GM15510 (cell line): ENCODE results near the gene SUMF2.

Experiments used
- POLR2A ChIP-seq: IDR thresholded peaks from 3 replicates; pipeline ENCODE4 v1.6.1; 2011; ENCODE audit warnings: borderline replicate concordance; ENCODE audit not compliant: insufficient read length; ENCODE audit errors: extremely low read depth

The SUMF2 gene

DNA sequence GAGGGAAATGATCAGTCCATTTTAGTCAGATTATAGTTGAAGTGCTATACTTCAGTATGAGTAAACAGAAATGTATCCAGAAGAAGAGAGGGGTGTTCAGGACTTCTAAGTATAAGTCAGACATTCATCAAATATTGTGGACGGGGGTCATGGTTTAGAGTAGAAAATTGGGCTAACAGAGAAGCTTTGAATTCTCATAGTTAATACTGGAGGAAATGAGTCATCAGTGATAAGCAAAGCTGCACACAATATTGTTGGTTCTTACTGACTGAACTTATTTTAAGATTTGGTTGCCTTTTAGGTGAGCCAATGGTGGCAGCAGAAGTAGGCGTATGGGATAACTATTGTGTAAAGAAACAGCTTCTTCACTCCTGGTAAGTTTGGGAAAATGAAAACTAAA is 1.7 kb upstream of the SUMF2 start:
- no peak for TF ChIP-seq POLR2A

DNA sequence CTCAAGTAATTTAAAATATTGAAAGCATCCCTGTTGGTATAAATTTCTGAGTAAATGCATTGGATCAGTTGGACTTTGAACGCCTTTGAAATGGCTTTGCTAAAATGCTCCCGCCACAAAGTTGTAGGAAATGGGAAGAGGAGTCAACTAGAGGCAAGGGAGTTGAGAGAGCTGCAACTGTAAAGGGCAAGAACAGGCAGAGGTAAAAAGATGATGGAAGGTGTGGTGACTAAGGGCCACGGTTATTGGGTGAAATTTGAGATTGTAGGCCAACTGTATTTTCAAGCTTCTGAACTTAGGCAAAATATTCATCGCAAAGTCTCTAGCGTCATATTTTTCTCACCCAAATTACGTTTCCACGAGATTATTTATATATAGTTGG is 595 bp upstream of the SUMF2 start:
- no peak for TF ChIP-seq POLR2A

DNA sequence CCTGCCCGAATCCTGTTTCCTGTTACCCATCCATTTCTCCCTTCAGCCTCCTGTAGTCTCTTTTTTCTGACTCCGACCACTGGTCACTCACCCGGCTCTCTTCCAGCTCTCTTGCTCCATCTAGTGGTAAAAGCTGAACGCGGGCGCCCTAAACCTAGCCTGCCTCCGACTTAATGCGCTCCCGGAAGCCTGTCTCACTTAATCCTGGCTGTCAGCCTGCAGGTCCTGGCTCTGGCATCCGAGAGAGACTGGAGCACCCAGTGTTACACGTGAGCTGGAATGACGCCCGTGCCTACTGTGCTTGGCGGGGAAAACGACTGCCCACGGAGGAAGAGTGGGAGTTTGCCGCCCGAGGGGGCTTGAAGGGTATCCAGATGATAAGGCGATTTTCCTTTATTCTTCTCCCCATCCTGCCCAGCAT is 10.3 kb downstream of the SUMF2 start:
- no peak for TF ChIP-seq POLR2A

DNA sequence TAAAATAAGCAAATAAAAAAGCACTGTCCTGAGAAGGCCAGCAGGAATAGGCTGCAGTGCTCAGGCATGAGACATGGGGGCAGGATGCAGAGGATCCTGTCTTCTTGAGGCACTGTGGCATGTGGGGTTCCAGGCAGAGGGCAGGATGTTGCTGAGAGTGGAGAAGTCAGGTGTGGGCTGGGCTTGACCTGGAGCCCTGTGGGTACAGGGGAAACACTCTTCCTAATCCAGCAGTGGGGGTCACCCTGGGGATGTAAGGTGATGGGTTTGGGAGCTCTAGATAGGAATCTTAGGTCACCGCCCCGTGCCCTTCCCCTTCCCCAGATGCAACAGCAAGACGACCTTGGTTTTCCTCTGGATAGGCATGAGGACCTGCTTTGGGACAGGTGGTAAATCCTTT is 13.6 kb downstream of the SUMF2 start:
- no peak for TF ChIP-seq POLR2A

DNA sequence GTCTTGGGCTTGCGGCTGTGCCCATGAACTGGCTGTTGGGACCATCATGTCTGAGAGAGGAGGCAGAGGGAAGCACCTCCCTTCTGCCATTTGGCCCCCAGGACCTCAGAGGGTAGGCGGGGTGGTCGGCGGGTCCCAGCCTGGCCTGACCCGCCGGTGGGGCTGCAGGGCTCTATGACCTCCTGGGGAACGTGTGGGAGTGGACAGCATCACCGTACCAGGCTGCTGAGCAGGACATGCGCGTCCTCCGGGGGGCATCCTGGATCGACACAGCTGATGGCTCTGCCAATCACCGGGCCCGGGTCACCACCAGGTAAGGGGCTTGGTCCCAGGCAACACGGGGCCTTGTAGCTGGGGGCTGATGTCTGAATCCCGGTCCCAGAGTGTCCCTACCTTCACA is 14.1 kb downstream of the SUMF2 start:
- no peak for TF ChIP-seq POLR2A

DNA sequence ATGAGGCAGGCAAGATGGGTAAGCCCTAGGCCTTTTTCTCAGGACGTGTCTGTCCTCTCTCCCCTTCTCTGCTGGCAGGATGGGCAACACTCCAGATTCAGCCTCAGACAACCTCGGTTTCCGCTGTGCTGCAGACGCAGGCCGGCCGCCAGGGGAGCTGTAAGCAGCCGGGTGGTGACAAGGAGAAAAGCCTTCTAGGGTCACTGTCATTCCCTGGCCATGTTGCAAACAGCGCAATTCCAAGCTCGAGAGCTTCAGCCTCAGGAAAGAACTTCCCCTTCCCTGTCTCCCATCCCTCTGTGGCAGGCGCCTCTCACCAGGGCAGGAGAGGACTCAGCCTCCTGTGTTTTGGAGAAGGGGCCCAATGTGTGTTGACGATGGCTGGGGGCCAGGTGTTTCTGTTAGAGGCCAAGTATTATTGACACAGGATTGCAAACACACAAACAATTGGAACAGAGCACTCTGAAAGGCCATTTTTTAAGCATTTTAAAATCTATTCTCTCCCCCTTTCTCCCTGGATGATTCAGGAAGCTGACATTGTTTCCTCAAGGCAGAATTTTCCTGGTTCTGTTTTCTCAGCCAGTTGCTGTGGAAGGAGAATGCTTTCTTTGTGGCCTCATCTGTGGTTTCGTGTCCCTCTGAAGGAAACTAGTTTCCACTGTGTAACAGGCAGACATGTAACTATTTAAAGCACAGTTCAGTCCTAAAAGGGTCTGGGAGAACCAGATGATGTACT is 15.5 kb downstream of the SUMF2 start:
- no peak for TF ChIP-seq POLR2A

DNA sequence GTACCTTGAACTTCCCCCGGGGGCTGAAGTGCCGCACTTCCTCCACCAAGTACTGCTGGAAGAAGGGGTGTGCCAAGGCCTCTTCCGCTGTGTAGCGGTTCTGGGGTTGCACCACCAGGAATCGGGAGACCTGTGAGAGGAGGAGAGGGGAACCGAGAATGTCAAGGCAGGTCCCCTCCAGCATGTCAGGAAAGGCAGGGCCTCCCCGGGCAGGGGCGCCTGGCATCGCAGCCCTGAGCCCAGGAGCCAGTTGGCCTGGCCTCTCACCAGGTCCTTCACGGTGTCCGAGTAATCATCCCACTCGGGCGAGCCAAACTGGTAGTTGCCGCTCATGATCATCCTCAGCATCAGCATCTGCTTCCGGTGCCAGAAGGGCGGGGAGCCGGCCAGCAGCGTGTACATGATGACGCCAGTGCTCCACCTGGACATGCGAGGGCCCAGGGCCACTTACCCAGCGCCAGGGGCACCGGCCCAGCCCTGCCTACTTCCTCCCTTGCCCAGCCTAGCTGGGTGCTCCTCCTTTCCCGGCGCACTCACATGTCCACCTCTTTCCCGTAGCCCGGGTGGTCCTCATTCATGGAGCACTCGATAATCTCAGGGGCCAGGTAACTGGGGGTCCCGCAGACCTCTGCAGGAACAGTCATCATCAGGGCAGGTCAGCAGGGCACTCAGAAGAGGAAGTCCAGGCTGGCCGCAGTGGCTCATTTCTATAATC is 17.7 kb downstream of the SUMF2 start:
- no peak for TF ChIP-seq POLR2A

DNA sequence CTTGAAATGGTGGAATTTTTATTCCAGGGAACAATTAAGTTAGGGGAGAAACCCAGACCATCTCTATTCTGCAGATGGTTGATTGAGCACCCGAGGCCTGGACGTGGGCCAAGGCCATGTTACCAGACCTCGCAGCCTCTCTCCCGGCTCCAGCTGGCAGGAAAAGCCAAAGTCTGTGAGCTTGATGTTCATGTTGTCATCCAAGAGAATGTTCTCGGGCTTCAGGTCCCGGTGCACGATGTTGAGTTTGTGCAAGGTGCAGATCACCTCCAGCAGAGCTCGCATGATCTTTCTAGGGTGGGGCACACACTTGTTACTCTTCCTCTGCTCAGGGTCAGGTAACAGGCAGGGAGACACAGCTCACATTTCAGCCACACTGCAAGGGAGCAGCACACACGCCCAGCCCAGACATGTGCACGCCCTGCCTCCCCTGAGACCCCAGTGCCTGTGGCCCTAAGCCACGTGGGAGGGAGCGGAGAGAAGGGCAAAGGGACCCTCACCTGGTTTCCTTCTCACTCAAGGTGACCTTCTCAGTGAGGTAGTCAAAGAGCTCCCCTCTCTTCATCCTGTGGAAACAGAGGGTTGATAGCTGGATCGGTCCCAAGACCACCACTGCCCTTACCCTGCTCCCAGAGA is 19.2 kb downstream of the SUMF2 start:
- no peak for TF ChIP-seq POLR2A

DNA sequence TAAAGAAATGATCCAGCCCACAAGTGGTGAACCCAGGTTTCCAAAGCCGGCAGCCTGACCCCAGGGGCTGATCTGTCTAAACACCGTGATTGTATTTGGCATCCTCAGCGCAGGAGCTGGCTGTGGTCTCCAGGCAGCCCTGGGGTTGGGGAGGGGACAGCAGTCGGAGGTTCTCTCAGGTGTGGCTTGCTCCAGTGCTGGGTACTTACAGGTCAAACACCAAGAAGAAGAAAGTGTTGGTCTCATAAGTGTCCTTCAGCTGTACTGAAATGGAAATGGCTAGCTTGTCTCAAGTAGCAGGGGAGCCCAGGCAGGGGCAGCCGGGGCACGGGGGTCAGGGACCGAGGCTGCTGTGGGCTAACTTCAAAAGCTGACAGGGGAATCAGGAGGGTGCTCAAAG is 22.7 kb downstream of the SUMF2 start:
- TF ChIP-seq POLR2A = no peak

DNA sequence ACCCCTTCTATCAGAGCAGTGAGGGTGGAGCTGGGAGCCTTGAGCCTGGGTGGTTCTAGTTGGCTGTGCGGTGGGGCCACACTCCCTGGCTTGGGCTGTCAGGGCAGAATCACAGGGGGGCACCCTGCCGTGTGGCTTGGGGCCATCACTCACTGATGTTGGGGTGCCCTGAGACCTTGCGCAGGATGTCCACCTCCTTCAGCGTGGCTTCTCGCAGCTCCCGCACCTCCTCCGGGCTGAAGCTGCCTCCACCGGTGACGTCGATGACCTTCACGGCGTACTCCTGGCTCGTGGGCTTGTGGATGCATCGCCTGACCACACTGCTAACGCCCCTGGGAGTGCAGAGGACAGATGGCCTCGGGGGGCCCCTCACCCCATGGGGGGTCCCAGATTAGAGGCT is 23.4 kb downstream of the SUMF2 start:
- TF ChIP-seq POLR2A = no peak

DNA sequence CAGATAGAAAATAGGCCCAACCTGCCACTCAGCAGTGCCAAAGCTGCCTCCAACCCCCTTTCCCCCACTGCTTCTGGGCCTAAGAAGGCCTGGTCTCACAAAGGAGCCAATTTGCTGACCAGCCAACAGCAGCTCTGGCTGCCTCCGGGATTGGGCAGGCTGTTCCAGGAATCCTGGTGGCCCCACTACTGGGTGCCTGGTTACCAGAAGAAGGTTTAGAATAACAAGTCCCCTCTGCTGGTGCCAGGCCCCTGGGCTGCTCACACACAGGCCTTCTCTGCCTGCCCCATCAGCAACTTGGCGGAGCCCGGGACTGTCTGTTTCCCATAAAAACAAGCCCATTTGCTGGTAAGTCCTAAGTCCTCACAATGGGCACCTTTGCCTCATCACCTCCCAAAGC is 27.5 kb downstream of the SUMF2 start:
- no peak for TF ChIP-seq POLR2A

DNA sequence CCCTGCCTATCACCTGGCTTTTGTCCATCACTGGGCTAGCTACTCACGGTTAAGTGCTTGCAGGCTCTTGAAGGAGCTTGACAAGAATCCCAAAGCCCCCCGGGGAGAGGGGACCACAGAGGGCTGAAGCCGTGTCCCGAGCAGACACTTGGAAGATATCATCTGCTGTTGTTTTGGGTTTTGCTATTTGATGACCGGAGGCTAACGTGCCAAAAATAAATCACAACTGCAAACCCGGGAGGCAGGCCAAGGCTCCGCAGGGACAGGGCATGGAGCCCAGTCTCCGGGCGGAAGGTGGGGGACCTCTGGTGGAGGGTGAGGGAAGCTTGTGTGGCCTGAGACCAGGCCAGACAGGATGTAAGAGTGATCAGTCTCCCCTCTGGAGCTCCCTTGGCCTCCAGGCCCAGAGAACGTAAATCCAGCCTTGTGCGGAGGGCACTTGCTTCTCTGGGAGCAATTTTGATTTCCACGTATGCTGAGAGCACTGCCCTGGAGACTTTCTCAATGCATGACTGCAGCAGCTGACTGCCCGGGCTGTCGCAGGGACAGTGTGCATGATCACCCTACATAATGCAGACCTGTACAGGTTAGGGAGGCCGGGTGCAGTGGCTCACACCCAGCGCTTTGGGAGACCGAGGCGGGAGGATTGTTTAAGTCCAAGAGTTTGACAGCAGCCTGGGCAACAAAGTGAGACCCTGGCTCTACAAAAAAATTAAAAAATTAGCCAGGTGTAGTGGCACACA is 28.9 kb downstream of the SUMF2 start, which contains the start of gene PHKG1:
Gene PHKG1, minus strand, starts transcription at position 164 of the 743 bp plus-strand sequence. CDS start 4,011 bp downstream, outside the sequence.
- TF ChIP-seq POLR2A = no peak

DNA sequence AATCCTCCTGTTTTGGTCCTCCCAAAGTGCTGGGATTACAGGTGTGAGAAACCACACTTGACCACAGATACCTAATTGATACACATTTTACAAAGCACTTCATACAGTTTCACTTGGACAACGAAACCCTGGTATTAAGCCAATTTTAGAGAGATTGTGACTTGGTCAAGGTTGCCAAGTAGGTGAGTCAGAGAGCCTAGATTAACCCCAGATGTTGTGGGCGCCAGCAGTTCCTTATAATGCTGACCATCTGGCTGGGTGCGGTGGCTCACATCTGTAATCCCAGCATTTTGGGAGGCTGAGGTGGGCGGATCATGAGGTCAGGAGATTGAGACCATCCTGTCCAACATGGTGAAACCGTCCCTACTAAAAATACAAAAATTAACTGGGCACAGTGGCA is 33.6 kb downstream of the SUMF2 start:
- no peak for TF ChIP-seq POLR2A

DNA sequence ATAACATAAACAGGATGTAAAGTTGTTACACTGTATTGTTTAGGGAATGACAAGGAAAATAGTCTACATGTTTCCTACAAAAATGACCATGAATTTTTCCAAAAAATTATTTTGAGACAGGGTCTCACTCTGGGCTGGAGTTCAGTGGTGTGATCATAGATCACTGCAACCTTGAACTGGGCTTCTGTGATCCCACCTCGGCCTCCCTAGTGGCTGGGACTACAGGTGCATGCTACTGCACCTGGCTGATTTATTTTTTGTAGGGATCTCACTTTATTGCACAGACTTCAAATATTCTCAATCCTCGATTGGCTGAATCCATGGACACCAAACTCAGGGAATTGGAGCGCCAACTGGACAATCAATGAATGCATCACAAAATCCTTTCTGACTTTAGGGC is 35.6 kb downstream of the SUMF2 start:
- TF ChIP-seq POLR2A = no peak

DNA sequence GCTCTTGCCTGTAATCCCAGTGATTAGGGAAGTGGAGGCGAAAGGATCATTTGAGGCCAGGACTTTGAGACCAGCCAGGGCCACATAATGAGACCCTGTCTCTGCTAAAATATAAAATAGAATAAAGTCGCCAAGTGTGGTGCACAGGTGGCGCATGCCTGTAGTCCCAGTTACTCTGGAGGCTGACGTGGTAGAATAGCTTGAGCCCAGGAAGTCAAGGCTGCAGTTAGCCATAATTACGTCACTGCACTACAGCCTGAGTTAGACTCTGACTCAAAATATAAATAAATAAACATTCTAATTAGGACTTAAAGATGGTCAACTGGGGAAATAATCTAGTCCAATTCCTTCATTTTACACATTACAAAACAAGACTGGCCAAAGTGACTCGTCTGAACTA is 41.4 kb downstream of the SUMF2 start:
- TF ChIP-seq POLR2A = no peak
